Measurements from ENCODE around the gene SH2D2A. TPM values are rescaled to one million over a fixed set of nuclear protein-coding genes. Genes with fewer than 3 reads are reported as not detected.

SH2D2A gene
- total RNA-seq: 100 to 1,000 TPM; 221 to 246 TPM

- H3K27me3 Mint-ChIP-seq (ENCODE audit: low read depth): no peaks in the 10 kb centered on the region
- H3K27ac Mint-ChIP-seq: peak within 1 kb of the TSS; percentile 97
- H3K36me3 Mint-ChIP-seq (ENCODE audit: insufficient read depth in 2 of 2): peaks cover 39 to 43% of the 10 kb centered on the region in 2 donors
- peak within 1 kb of the TSS; percentile 92 to 93 for H3K4me3 Mint-ChIP-seq
- H3K4me1 Mint-ChIP-seq (ENCODE audit: low read depth): peaks cover 71% of the 10 kb centered on the region
- ATAC-seq (replicated peaks in 1 of 2) (peak; percentile 92 to 95), DNase-seq (peak; percentile 95)
- H3K9me3 Mint-ChIP-seq: peaks cover 7 to 9% of the 10 kb centered on the region in 2 donors
These were observed at the start of gene SH2D2A for GRCh38 chr1:156816561-156817328. SH2D2A (minus strand) TSS chr1:156816848; CDS start chr1:156816708, 140 bp downstream.

- peaks cover 32% of the 10 kb centered on the region for H3K27me3 Mint-ChIP-seq (ENCODE audit: low read depth)
- H3K27ac Mint-ChIP-seq: no peak overlapping the region
- no peaks in the 10 kb centered on the region for H3K36me3 Mint-ChIP-seq (ENCODE audit: insufficient read depth in 2 of 2)
- ATAC-seq (replicated peaks in 1 of 2) (no peak), DNase-seq (no peak)
- H3K9me3 Mint-ChIP-seq: no peaks in the 10 kb centered on the region
- peaks cover 56% of the 10 kb centered on the region for H3K4me1 Mint-ChIP-seq (ENCODE audit: low read depth)
- H3K4me3 Mint-ChIP-seq: peak overlapping the region; percentile 64 to 70
These were observed 49.2 kb upstream of the SH2D2A start for GRCh38 chr1:156865865-156866248.

DNA sequence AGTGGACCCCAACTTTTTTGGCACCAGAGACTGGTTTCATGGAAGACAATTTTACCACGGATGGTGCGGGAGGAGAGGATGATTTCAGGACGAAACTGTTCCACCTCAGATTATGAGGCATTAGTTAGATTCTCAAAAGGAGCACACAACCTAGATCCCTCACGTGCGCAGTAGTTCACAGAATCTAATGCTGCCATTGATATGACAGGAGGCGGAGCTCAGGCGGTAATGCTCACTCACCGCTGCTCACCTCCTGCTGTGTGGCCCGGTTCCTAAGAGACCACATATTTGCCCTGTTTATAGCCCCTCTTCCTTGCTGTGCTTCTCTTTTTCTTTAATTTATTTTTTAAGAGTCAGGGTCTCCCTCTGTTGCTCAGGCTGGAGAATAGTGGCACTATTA lies 48.6 kb upstream of the SH2D2A start:
- Mint-ChIP-seq H3K4me3 (peak overlapping the region; percentile 64 to 70), H3K27ac (peak overlapping the region; percentile 78), H3K36me3 (ENCODE audit: insufficient read depth in 2 of 2) (peaks cover 0 to 2% of the 10 kb centered on the region in 2 donors), H3K4me1 (ENCODE audit: low read depth) (peaks cover 53% of the 10 kb centered on the region), H3K9me3 (no peaks in the 10 kb centered on the region), H3K27me3 (ENCODE audit: low read depth) (peaks cover 36% of the 10 kb centered on the region)
- ATAC-seq (replicated peaks in 1 of 2) (no peak), DNase-seq (no peak)

DNA sequence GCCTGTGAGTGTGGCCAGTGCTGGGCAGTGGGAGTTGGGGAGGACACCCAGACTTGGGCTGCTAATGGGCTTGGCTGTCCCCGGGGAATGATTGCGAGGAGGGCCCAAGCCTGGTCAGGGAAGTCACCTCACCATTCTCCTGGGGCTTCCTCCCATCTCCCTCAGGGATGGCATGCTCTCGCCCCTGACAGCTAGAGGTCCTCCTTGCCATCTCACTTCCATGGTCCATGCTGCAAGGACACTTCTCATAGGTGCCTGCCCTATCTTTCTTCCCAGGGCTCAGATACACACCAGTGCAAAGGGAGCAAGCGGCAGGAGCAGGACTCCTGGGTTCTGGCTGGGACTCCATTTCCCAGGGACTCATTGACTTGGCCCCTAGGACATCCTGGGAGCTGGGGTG lies 48.1 kb upstream of the SH2D2A start:
- no peak for DNase-seq
- H3K4me1 Mint-ChIP-seq (ENCODE audit: low read depth): peaks cover 54% of the 10 kb centered on the region
- no peak overlapping the region for H3K27ac Mint-ChIP-seq
- H3K9me3 Mint-ChIP-seq: no peaks in the 10 kb centered on the region
- ATAC-seq (replicated peaks in 1 of 2): no peak
- H3K4me3 Mint-ChIP-seq: peak overlapping the region in 1 of 2 donors; percentile 23
- H3K27me3 Mint-ChIP-seq (ENCODE audit: low read depth): peaks cover 39% of the 10 kb centered on the region
- H3K36me3 Mint-ChIP-seq (ENCODE audit: insufficient read depth in 2 of 2): peaks cover 0 to 2% of the 10 kb centered on the region in 2 donors

DNA sequence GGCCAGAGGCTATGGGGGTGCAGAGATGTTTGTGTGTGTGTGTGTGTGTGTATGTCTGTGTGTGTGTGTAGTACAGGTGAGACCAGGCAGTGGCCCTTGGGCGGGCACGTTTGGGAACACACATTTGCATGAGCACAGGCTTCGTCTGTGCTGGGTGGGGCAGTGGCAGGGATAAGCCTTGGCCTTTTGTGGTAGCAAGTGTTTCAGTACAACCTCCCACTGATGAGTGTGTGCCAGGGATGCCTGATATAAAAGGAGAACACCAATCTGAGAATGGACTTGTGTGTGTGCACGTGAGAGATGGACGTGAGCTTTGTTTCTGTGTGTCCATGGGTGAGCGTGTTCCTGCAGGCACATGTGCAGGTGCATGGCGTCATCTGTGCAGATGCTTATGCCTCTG lies 47.0 kb upstream of the SH2D2A start:
- H3K36me3 Mint-ChIP-seq (ENCODE audit: insufficient read depth in 2 of 2): peaks cover 0 to 2% of the 10 kb centered on the region in 2 donors
- H3K9me3 Mint-ChIP-seq: no peaks in the 10 kb centered on the region
- H3K4me1 Mint-ChIP-seq (ENCODE audit: low read depth): peaks cover 59% of the 10 kb centered on the region
- DNase-seq: no peak
- no peak overlapping the region for H3K27ac Mint-ChIP-seq
- H3K4me3 Mint-ChIP-seq: peak overlapping the region; percentile 62 to 72
- peaks cover 43% of the 10 kb centered on the region for H3K27me3 Mint-ChIP-seq (ENCODE audit: low read depth)
- ATAC-seq (replicated peaks in 1 of 2): no peak

- DNase-seq (peak in 1 of 2 donors; percentile 51), ATAC-seq (replicated peaks in 1 of 2) (peak; percentile 54 to 56)
- Mint-ChIP-seq H3K4me1 (ENCODE audit: low read depth) (peaks cover 64% of the 10 kb centered on the region), H3K27me3 (ENCODE audit: low read depth) (peaks cover 49% of the 10 kb centered on the region), H3K36me3 (ENCODE audit: insufficient read depth in 2 of 2) (peaks cover 0 to 2% of the 10 kb centered on the region in 2 donors), H3K27ac (peak overlapping the region; percentile 2), H3K9me3 (no peaks in the 10 kb centered on the region), H3K4me3 (peak overlapping the region; percentile 62 to 72)
These were observed 46.5 kb upstream of the SH2D2A start for GRCh38 chr1:156862997-156863599.

- peak overlapping the region; percentile 62 to 72 for H3K4me3 Mint-ChIP-seq
- ATAC-seq (replicated peaks in 1 of 2) (no peak), DNase-seq (no peak)
- peaks cover 64% of the 10 kb centered on the region for H3K4me1 Mint-ChIP-seq (ENCODE audit: low read depth)
- H3K36me3 Mint-ChIP-seq (ENCODE audit: insufficient read depth in 2 of 2): peaks cover 0 to 2% of the 10 kb centered on the region in 2 donors
- no peak overlapping the region for H3K27ac Mint-ChIP-seq
- no peaks in the 10 kb centered on the region for H3K9me3 Mint-ChIP-seq
- H3K27me3 Mint-ChIP-seq (ENCODE audit: low read depth): peaks cover 54% of the 10 kb centered on the region
These were observed 45.9 kb upstream of the SH2D2A start for GRCh38 chr1:156862584-156862983.

GRCh38 chr1:156860628-156861423 lies 44.2 kb upstream of the SH2D2A start, which contains the start of gene NTRK1:
NTRK1 (plus strand) TSS chr1:156860865; CDS start chr1:156860935, 70 bp downstream.
- Mint-ChIP-seq H3K4me3 (peak within 1 kb of the TSS; percentile 86 to 91), H3K27me3 (ENCODE audit: low read depth) (peaks cover 66% of the 10 kb centered on the region), H3K9me3 (no peaks in the 10 kb centered on the region), H3K36me3 (ENCODE audit: insufficient read depth in 2 of 2) (peaks cover 0 to 2% of the 10 kb centered on the region in 2 donors), H3K27ac (no peak within 1 kb of the TSS), H3K4me1 (ENCODE audit: low read depth) (peaks cover 60% of the 10 kb centered on the region)
- peak; percentile 65 to 74 for DNase-seq
- ATAC-seq (replicated peaks in 1 of 2): peak; percentile 75 to 77

GRCh38 chr1:156860113-156860627 lies 43.5 kb upstream of the SH2D2A start:
- Mint-ChIP-seq H3K4me3 (peak overlapping the region; percentile 86 to 91), H3K9me3 (no peaks in the 10 kb centered on the region), H3K4me1 (ENCODE audit: low read depth) (peaks cover 53% of the 10 kb centered on the region), H3K27me3 (ENCODE audit: low read depth) (peaks cover 60% of the 10 kb centered on the region), H3K27ac (no peak overlapping the region), H3K36me3 (ENCODE audit: insufficient read depth in 2 of 2) (peaks cover 0 to 2% of the 10 kb centered on the region in 2 donors)
- ATAC-seq (replicated peaks in 1 of 2) (peak; percentile 67 to 71), DNase-seq (peak; percentile 74 to 81)

- H3K27me3 Mint-ChIP-seq (ENCODE audit: low read depth): peaks cover 60% of the 10 kb centered on the region
- DNase-seq (peak; percentile 29 to 39), ATAC-seq (replicated peaks in 1 of 2) (peak; percentile 12 to 18)
- H3K4me1 Mint-ChIP-seq (ENCODE audit: low read depth): peaks cover 49% of the 10 kb centered on the region
- H3K27ac Mint-ChIP-seq: no peak overlapping the region
- H3K4me3 Mint-ChIP-seq: peak overlapping the region; percentile 86 to 91
- H3K36me3 Mint-ChIP-seq (ENCODE audit: insufficient read depth in 2 of 2): peaks cover 0 to 2% of the 10 kb centered on the region in 2 donors
- no peaks in the 10 kb centered on the region for H3K9me3 Mint-ChIP-seq
These were observed 43.0 kb upstream of the SH2D2A start for GRCh38 chr1:156859523-156860112.

DNA sequence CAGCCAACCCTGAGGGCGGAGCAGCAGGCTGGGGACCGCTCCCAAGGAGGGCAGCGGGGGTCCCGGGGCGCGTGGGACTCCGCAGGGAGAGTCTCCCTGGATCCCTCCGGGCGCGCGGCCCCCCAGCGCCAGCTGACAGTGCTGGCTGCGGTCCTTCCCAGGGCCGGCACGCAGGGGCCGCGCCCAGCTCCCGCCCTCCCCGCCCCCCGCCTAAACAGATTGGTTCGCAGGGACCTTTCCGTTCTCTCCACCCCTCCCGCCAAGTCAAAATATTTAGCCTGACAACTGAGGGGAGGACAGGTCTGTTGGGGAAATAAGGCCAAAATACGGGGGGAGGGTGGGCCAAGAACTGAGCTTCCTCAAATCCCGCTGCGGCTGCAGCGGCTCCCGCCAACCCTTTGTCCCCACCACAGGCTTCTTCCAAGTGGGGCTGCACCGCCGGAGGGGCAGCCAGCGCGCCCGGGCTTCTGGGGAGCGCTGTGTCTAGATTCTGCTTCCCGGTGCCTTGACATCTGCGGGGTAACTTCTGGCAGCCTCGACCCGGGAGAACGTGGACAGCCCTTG lies 42.4 kb upstream of the SH2D2A start, which contains the start of gene INSRR:
TSS of gene INSRR (minus strand) at position 159 of the 564 bp plus-strand sequence. CDS start 496 bp downstream, outside the sequence.
- H3K27me3 Mint-ChIP-seq (ENCODE audit: low read depth): peaks cover 55% of the 10 kb centered on the region

GRCh38 chr1:156858555-156858956 lies 41.9 kb upstream of the SH2D2A start:
- no peak for ATAC-seq (replicated peaks in 1 of 2)
- H3K9me3 Mint-ChIP-seq: no peaks in the 10 kb centered on the region
- H3K36me3 Mint-ChIP-seq (ENCODE audit: insufficient read depth in 2 of 2): peaks cover 0 to 2% of the 10 kb centered on the region in 2 donors
- peaks cover 50% of the 10 kb centered on the region for H3K27me3 Mint-ChIP-seq (ENCODE audit: low read depth)
- no peak for DNase-seq
- peak overlapping the region; percentile 34 to 75 for H3K4me3 Mint-ChIP-seq
- no peak overlapping the region for H3K27ac Mint-ChIP-seq
- peaks cover 42% of the 10 kb centered on the region for H3K4me1 Mint-ChIP-seq (ENCODE audit: low read depth)

More for the DNA sequence above, 42.4 kb upstream of the SH2D2A start, which contains the start of gene INSRR:
- Mint-ChIP-seq H3K36me3 (ENCODE audit: insufficient read depth in 2 of 2) (peaks cover 0 to 2% of the 10 kb centered on the region in 2 donors), H3K4me3 (peak within 1 kb of the TSS; percentile 86 to 91), H3K9me3 (no peaks in the 10 kb centered on the region), H3K27ac (no peak within 1 kb of the TSS), H3K4me1 (ENCODE audit: low read depth) (peaks cover 47% of the 10 kb centered on the region)
- ATAC-seq (replicated peaks in 1 of 2) (no peak), DNase-seq (no peak)

Measured in activated T-cell treated with anti-CD3 and anti-CD28 coated beads, Interleukin-2, amount 50 U/mL, for 72 hours (primary cell).